RPMI8226 (cell line): ENCODE data around the gene C11orf52.

Experiments used
- DNase-seq: peaks from one replicate; pipeline ENCODE4 v3.0.0-alpha.2; 2015

The C11orf52 gene

GRCh38 chr11:111939836-111940604 lies 21.3 kb downstream of the C11orf52 start:
- DNase-seq: no peak

DNA sequence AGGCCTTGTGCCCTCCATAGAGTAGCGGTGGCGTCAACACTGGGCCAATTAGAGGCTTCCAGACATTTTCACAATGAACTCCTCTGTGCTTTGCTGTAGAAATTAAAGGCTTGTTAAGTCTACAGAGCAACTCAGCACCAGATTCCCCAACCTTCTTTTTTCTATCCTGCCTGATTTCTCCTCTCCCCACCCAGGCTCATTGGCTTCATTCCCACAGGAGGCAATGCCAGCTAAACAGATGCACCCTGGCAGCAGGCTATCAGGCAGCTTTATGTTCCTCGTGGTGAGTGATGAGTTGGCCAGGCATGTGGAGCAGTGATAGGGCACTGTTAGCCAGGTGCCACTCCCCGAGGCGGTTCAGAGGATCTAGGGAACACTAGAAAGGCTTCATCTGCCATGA lies 23.2 kb downstream of the C11orf52 start:
- no peak for DNase-seq

- DNase-seq: no peak
These were observed 24.1 kb downstream of the C11orf52 start for GRCh38 chr11:111942829-111943228.

- no peak for DNase-seq
These were observed 25.4 kb downstream of the C11orf52 start for GRCh38 chr11:111944139-111944538.

DNA sequence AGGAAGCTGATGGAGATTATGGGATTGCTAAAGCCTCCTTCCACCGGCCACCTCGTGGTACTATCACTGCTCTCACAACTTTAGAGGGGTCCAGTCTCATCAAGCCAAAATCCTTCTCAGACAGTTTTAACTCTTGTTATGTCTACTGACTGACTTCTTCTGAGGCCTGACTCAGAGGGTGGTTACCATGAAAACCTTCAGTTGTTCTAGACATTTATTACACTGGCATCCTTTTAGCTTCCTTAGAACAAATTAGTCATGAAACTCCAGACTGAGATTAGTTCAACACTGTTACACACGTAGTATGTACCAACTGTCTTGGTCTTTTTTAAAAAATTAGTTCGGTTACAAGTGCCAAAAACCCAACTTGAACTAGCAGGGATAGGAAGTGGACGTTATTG lies 25.9 kb downstream of the C11orf52 start:
- DNase-seq: no peak

DNA sequence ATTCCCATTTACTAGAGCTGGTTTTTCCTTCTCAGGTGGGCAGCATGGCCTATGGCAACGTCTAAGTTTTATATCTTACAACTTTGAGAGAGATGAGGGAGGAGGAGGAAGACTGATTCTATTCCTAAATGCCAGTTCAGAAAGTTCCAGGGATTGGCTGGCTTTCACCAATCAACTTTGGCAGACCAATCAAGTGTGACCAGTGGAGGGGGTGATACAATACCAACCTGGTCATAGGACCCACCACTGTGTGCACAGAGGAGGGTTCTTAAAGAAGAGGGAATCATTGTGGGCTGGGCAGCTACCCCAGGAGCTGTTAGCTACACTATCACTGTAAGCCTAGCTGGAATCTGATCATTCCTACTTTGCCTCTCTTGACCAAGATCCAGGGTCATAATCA lies 26.5 kb downstream of the C11orf52 start:
- DNase-seq: no peak

DNA sequence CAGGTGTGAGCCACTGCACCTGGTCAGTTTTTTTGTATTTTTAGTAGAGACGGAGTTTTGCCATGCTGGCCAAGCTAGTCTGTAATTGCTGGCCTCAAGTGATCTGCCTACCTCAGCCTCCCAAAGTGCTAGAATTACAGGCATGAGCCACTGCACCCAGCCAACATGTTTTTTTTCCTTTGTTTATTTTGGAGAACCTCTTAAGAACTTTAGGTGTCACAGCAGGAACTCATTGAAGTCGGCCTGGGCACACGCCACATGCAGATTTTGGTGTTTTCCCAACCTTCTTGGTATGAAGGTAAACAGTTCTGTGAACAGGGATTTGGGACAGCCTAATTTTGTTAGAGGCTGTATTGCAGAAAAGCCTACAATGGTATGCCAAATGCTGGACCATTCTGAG lies 27.8 kb downstream of the C11orf52 start:
- DNase-seq: no peak

DNA sequence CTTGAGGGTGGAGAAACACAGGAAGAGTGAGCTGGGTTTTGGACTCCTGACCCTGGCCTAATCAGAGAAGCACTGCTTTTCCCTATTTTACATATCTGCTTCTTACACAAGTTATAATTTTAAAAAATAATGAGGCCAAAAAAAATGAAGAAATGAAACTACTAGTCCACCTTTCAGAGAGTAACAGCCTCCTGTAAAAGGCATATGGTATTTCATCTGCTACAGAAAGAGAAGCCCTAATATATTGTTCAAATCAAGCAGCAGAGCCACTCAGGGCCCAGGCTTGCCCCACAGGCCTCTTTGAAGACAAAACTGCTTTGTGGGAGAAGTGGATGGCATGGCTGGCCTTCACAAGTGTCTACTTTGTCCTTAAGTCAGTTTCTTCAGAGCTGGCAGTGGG lies 28.4 kb downstream of the C11orf52 start:
- no peak for DNase-seq

DNA sequence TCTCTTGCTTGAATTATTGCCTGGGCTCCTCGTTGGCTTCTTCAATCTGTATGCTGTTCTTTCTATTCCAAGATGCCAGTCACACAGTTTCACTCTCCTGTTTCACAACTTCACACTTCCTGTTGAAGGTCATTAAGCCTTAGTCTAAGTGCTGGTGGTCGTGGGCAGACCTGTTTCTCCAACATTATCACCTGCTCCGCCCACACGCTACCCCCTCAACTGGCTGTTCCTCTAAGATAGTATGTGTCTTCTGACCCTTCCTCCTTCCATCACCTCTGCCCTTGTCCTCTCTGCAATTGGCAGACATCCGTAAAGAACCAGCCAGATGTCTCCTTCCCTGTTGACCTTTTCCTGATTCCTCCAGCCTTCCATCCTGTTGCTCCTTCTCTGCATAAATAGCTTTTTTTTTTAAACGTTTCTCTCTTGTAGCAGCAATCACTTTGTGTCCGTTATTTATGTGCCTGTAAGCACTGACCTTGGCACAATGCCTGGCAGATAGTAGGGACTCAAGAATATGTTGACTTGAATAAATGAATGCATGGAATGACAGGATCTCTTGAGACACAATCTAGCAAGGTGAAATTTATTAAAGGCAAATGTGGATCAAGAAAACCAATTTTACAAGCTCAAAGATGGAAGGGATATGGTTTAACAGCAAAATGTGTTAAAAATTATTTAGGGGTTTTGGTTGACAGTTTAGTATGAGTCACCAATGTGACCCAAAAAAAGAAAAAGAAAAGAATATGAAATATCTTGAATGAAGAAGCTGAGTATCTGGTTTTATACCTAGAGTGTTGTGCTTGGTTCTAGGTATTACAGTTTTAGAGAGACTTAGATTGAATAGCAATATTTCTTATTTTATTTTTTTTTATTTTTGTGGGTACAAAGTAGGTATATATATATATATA lies 31.1 kb downstream of the C11orf52 start:
- DNase-seq: no peak

DNA sequence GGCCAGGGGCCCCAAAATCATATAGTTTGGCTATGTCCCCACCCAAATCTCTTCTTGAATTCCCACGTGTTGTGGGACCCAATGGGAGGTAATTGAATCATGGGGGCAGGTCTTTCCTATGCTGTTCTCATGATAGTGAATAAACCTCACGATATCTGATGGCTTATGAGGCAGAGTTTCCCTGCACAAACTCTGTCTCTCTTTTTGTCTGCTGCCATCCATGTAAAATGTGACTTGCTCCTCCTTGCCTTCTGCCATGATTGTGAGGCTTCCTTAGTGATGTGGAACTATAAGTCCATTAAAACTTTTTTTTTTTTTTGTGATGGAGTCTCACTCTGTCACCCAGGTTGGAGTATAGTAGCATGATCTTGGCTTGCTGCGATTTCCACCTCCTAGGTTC lies 32.9 kb downstream of the C11orf52 start:
- no peak for DNase-seq

DNA sequence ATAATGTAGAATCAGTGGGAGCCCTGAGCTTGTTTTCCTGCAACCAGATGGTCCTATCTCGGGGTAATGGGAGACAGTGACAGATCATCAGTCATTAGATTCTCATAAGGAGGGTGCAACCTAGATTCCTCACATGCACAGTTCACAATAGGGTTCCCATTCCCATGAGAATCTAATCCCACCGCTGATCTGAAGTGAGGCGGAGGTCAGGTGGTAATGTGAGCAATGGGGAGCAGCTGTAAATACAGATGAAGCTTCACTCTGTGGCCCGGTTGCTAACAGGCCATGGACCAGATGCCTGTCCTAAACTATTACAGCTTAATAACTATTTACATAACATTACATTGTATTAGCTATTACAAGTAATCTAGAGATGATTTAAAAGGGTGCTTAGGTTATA lies 35.4 kb downstream of the C11orf52 start:
- DNase-seq: no peak

DNA sequence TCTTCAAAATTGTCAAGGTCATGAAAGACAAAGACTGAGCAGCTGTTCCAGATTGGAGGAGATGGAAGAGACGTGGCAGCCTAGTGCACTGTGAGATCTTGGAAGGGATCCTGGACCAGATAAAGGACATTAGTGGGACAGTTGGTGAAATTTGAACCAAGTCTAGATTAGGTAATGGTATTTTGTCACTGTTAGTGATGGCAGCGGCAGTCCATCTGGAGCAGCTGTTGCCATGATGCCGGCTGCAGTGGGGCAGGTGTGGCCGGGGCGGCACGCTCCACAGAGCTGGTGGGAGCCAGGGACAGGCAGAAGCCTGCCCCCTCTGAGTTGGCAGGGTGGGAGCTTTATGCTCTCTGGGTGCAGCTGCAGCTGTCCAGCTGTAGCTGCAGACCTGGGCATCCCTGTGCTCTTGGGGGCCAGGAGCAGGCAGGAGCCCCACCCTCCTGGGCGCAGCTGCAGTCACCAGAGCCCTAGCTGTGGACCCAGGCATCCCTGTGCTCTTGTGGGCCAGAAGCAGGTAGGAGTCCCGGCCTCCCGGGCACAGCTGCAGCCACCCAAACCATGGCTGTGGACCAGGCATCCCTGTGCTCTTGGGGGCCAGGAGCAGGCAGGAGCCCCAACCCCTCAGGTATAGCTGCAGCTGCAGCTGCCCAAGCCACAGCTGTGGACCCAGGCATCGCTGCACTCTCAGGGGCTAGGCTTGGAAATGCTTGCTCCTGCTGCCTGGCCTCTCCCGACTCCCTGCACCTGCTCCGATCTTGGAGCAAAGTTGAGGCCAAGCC lies 39.1 kb downstream of the C11orf52 start:
- DNase-seq: no peak

- no peak for DNase-seq
These were observed 42.2 kb downstream of the C11orf52 start for GRCh38 chr11:111960916-111961315.

GRCh38 chr11:111961389-111962300 lies 42.9 kb downstream of the C11orf52 start:
- DNase-seq: no peak

DNA sequence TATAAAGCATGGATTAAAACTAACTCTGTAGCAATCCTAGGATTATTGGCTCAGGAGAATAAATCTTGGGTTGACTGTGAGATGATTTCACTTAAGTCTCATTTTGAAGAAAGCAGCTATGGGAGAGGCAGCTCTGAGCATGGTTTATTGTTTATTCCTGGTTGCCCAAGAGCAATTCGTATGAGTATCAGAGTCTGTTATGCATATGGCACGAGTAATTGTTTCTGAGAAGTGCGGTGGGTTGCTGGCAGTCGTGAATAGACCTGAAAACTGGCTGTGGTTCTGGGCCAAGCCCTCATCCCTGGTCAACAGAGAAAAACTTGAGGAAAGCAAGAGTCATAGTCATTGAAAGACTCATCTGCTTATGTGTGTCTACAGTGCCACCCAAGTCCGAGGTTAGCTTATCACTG lies 45.2 kb downstream of the C11orf52 start:
- DNase-seq: no peak

GRCh38 chr11:111966678-111967077 lies 48.0 kb downstream of the C11orf52 start:
- DNase-seq: no peak

DNA sequence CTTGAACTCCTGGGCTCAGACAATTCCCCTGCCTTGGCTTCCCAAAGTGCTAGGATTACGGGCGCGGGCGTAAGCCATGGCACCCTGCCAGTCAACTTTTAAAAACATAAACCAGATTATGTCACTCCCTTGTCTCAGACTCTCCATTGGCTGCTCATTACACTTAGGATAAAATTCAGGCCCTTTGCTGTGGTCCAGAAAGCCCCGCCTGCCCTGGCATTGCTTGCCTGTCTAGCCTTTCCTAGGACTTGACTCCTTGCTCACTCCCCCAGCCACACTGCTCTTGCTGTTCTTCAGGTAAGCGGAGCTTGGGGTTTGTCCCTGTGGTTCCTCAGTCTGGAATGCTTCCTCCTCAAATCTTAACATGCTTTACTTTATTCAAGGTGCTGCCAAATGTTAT lies 48.9 kb downstream of the C11orf52 start:
- DNase-seq: no peak

- no peak for DNase-seq
These were observed 50.6 kb downstream of the C11orf52 start for GRCh38 chr11:111969344-111969743.

GRCh38 chr11:111974446-111974845 lies 55.7 kb downstream of the C11orf52 start:
- no peak for DNase-seq

DNA sequence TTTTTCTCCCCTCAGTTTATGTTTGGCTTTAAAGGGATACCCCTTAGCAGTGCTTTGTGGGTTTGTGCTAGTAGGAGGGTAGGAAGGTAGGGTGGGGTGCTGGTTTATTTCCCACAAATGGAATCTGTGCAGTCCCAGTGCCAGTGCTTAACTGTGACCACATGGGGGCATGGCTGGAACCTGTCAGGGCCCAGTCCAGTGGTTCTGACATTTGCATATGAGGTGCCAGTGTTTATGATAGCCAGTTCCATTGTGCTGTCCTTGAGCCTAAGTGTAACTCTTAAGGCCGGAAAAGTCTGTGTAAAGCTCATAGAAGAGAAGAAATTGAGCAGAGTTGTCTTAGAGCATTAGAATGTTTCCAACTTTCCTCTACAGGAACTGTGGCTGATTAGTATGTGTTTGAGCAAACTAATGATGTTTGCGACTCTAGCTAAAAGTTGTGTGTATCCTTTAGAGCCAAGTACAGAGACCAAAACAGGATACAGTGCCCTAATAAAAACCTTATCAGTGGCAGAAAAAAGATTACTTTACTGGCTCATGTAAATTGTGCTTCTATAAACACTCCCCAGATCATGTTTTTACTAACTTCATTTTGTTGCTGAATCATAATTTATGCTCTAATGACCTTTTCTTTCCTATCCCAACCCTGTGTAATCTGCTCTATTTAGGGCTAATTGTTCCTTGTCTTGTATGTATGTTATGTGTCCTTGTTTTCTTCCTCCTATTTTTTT lies 56.5 kb downstream of the C11orf52 start:
- no peak for DNase-seq

DNA sequence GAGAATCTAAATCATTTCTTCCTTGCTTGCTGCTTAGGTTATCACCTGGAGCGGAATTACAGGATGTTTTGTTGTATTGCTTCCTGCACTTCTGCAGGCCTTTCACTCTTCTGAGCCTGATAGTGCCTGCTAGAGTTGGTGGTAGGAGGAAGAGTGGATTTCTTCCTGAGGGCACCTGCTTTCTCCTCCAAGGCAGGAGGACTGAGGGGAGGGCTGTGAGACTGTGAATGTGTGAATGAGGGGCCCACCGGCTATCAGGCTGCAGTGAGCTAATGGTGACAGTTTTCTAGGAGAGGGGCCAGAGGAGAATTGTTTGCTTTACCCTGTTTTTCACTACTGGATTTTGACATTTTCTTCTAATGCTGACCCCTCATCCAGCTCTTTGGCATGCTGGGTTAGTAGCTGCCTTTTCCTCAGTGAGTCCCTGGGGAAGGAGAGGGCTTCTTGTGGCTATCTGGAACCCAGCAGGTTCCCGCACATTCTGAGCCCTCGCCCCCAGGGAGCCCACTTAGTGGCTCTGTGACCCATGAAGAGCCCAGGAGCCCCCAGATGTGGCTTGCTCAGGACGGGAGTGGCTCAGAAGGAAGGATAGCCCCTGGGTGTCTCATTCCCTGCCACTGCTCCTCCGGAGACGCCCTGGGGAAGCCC lies 57.5 kb downstream of the C11orf52 start:
- no peak for DNase-seq
